ENCODE data around the gene SCNN1A.

SCNN1A gene

GRCh38 chr12:6386491-6386890 is 11.1 kb upstream of the SCNN1A start:
- Histone ChIP-seq H3K27ac (ENCODE audit: low read depth, low read length, poor library complexity, severe bottlenecking) (no peak overlapping the region), H3K27me3 (ENCODE audit: insufficient read depth, low read length) (no peaks in the 10 kb centered on the region), H4K20me1 (ENCODE audit: insufficient read depth, low read length) (no peaks in the 10 kb centered on the region), H3K4me3 (ENCODE audit: low read depth, low read length, poor library complexity, severe bottlenecking) (no peak overlapping the region), H3F3A (ENCODE audit: insufficient read depth, low read length) (no peaks in the 10 kb centered on the region), H3K9me3 (ENCODE audit: low read length) (no peaks in the 10 kb centered on the region), H3K4me2 (ENCODE audit: low read length) (no peak overlapping the region), H3K79me2 (ENCODE audit: insufficient read depth, low read length) (no peaks in the 10 kb centered on the region), H3K9me2 (ENCODE audit: low read depth, low read length) (no peaks in the 10 kb centered on the region), H2AFZ (ENCODE audit: low read length) (no peak overlapping the region), H3K4me1 (ENCODE audit: insufficient read depth, low read length, severe bottlenecking) (no peaks in the 10 kb centered on the region), H3K36me3 (ENCODE audit: insufficient read depth, low read length) (no peaks in the 10 kb centered on the region), H3K9ac (ENCODE audit: low read length) (no peak overlapping the region)
- no peak for TF ChIP-seq CTCF (IDR thresholded peaks at IDR 0.05; ENCODE audit: low read length)
- no peak for TF ChIP-seq EZH2 (IDR thresholded peaks at IDR 0.05; ENCODE audit: borderline replicate concordance, low read length)

GRCh38 chr12:6386038-6386437 is 10.7 kb upstream of the SCNN1A start:
- Histone ChIP-seq H3K9me2 (ENCODE audit: low read depth, low read length) (no peaks in the 10 kb centered on the region), H3K4me3 (ENCODE audit: low read depth, low read length, poor library complexity, severe bottlenecking) (no peak overlapping the region), H3F3A (ENCODE audit: insufficient read depth, low read length) (no peaks in the 10 kb centered on the region), H3K9me3 (ENCODE audit: low read length) (no peaks in the 10 kb centered on the region), H3K36me3 (ENCODE audit: insufficient read depth, low read length) (no peaks in the 10 kb centered on the region), H3K4me1 (ENCODE audit: insufficient read depth, low read length, severe bottlenecking) (no peaks in the 10 kb centered on the region), H3K27ac (ENCODE audit: low read depth, low read length, poor library complexity, severe bottlenecking) (no peak overlapping the region), H3K4me2 (ENCODE audit: low read length) (no peak overlapping the region), H3K79me2 (ENCODE audit: insufficient read depth, low read length) (no peaks in the 10 kb centered on the region), H3K9ac (ENCODE audit: low read length) (no peak overlapping the region), H4K20me1 (ENCODE audit: insufficient read depth, low read length) (no peaks in the 10 kb centered on the region), H2AFZ (ENCODE audit: low read length) (no peak overlapping the region), H3K27me3 (ENCODE audit: insufficient read depth, low read length) (0 out of 2 replicates have a peak, but pooled peaks cover 3% of the 10 kb centered on the region)
- TF ChIP-seq CTCF (IDR thresholded peaks at IDR 0.05; ENCODE audit: low read length) (no peak), EZH2 (IDR thresholded peaks at IDR 0.05; ENCODE audit: borderline replicate concordance, low read length) (no peak)

GRCh38 chr12:6384499-6385436 is 9.4 kb upstream of the SCNN1A start:
- H4K20me1 ChIP-seq (ENCODE audit: insufficient read depth, low read length), result no peaks in the 10 kb centered on the region
- H2AFZ ChIP-seq (ENCODE audit: low read length), result no peak overlapping the region
- no peaks in the 10 kb centered on the region for H3K9me3 ChIP-seq (ENCODE audit: low read length)
- no peaks in the 10 kb centered on the region for H3K4me1 ChIP-seq (ENCODE audit: insufficient read depth, low read length, severe bottlenecking)
- no peaks in the 10 kb centered on the region for H3K79me2 ChIP-seq (ENCODE audit: insufficient read depth, low read length)
- H3K9ac ChIP-seq (ENCODE audit: low read length), result no peak overlapping the region
- TF ChIP-seq EZH2 (IDR thresholded peaks at IDR 0.05; ENCODE audit: borderline replicate concordance, low read length) (no peak), CTCF (IDR thresholded peaks at IDR 0.05; ENCODE audit: low read length) (no peak)
- H3K4me3 ChIP-seq (ENCODE audit: low read depth, low read length, poor library complexity, severe bottlenecking), result no peak overlapping the region
- no peak overlapping the region for H3K4me2 ChIP-seq (ENCODE audit: low read length)
- no peaks in the 10 kb centered on the region for H3K36me3 ChIP-seq (ENCODE audit: insufficient read depth, low read length)
- no peak overlapping the region for H3K27ac ChIP-seq (ENCODE audit: low read depth, low read length, poor library complexity, severe bottlenecking)
- H3K9me2 ChIP-seq (ENCODE audit: low read depth, low read length), result no peaks in the 10 kb centered on the region
- H3F3A ChIP-seq (ENCODE audit: insufficient read depth, low read length), result no peaks in the 10 kb centered on the region
- H3K27me3 ChIP-seq (ENCODE audit: insufficient read depth, low read length), result peaks cover 7% of the 10 kb centered on the region; the same call in 1 of the 2 replicates

Measured in OCI-LY1 (cell line).